Transverse colon (tissue), 4 donors: ENCODE measurements around the gene CTTN. TPM values are rescaled to one million over a fixed set of nuclear protein-coding genes. Genes with fewer than 3 reads are reported as not detected.
A peak's percentile ranks its signal among the peaks of the same experiment; 100 is the strongest.

Experiments
- DNase-seq: peaks from one replicate; pipeline ENCODE4 v3.0.0-alpha.2; 2019
- H3K27ac ChIP-seq, 4 donors: fragments of 200-600 bp; sonication (generic); 2 replicates each; pipeline ENCODE4 v1.5.1; 2016 to 2018; ENCODE audit warnings: inconsistent platforms in 4 of 4
- H3K27me3 ChIP-seq: fragments of 200-600 bp; sonication (generic); 2 replicates; pipeline ENCODE4 v1.5.1; 2017; ENCODE audit warnings: inconsistent platforms
- H3K36me3 ChIP-seq, 4 donors: fragments of 200-600 bp; sonication (generic); 2 replicates each; pipeline ENCODE4 v1.5.1; 2017 to 2019; ENCODE audit warnings: inconsistent platforms in 4 of 4
- H3K4me1 ChIP-seq, 4 donors: fragments of 200-600 bp; sonication (generic); 2 replicates each; pipeline ENCODE4 v1.5.1; 2017 to 2020; ENCODE audit warnings: inconsistent platforms in 4 of 4
- H3K4me3 ChIP-seq, 4 donors: fragments of 200-600 bp; sonication (generic); 1 replicate in 1 of 4; 2 replicates in 3 of 4; pipeline versions ENCODE4 v1.5.1 to v1.6.1; 2017 to 2019; ENCODE audit warnings: inconsistent platforms in 4 of 4
- H3K9me3 ChIP-seq, 2 donors: fragments of 200-600 bp; sonication (generic); 2 replicates each; pipeline ENCODE4 v1.5.1; 2017 to 2019; ENCODE audit warnings: inconsistent platforms in 2 of 2
- EP300 ChIP-seq: sonication (generic); formaldehyde crosslinking; IDR thresholded peaks from one replicate; pipeline ENCODE4 v1.6.1; 2017; ENCODE audit warnings: antibody characterized with exemption, low read depth
- POLR2A ChIP-seq: fragments of 450-650 bp; IDR thresholded peaks from one replicate; pipeline ENCODE4 v1.6.1; 2016; ENCODE audit warnings: antibody characterized with exemption, mild to moderate bottlenecking, moderate library complexity
- POLR2AphosphoS5 ChIP-seq, 3 donors: sonication (generic); formaldehyde crosslinking; IDR thresholded peaks; one replicate each; pipeline ENCODE4 v1.6.1; 2016; ENCODE audit warnings: antibody characterized with exemption in 3 of 3
- WGBS, 2 donors: methylation state at CpG; one replicate each; pipeline ENCODE4 v1.1.5; 2018; ENCODE audit warnings: low coverage in 1 of 2; 5-methylcytosine and 5-hydroxymethylcytosine counted together
- in situ Hi-C, 4 donors: fragments of 200-750 bp; cut with MboI; loops; one replicate each; pipeline versions ENCODE4 v1.15.0 to v1.15.1; 2017; ENCODE audit warnings: low sequenced_read_pairs in 3 of 4, low pct_ligation_motif_present in 1 of 4, low pct_unique_long_range_greater_than_20kb in 1 of 4
- intact Hi-C: fragments of 100-400 bp; cut with DNase I; formaldehyde crosslinking; loops from one replicate; pipeline ENCODE4 v1.15.1; 2023; ENCODE audit warnings: low total_unique reads
- total RNA-seq, 4 donors: library from RNA; depleted of rRNA; stranded (reverse); fragments of >200 nt; gene quantifications; one replicate each; pipeline ENCODE4 v1.1.0, GENCODE V29; 2016
- TF ChIP-seq, protein P1 (sequence below), 5 experiments: fragments of 200-600 bp in 3 of 5; fragments of 450-650 bp in 2 of 5; sonication (generic) in 3 of 5; IDR thresholded peaks; 1 replicate in 2 of 5; 2 replicates in 3 of 5; pipeline ENCODE4 v1.5.1; 2016 to 2017; ENCODE audit warnings: antibody characterized with exemption in 5 of 5, inconsistent platforms in 3 of 5, mild to moderate bottlenecking in 2 of 5, moderate library complexity in 1 of 5

CTTN gene
- total RNA-seq, 4 donors from 2014 or later, result 203 to 449 (median 365) TPM

- Histone ChIP-seq H3K4me3 (no peak overlapping the region), H3K27me3 (no peaks in the 10 kb centered on the region), H3K36me3 (peaks cover 0 to 10% (median 3%) of the 10 kb centered on the region in 4 donors), H3K4me1 (no peaks in the 10 kb centered on the region), H3K9me3 (no peaks in the 10 kb centered on the region), H3K27ac (no peak overlapping the region)
- intact Hi-C loops (no loop called here), in situ Hi-C loops (no loop called here)
- DNase-seq, result no peak
- TF ChIP-seq POLR2AphosphoS5 (IDR thresholded peaks at IDR 0.05) (no peak), POLR2A (no peak), EP300 (no peak)
- TF ChIP-seq, protein P1, sequence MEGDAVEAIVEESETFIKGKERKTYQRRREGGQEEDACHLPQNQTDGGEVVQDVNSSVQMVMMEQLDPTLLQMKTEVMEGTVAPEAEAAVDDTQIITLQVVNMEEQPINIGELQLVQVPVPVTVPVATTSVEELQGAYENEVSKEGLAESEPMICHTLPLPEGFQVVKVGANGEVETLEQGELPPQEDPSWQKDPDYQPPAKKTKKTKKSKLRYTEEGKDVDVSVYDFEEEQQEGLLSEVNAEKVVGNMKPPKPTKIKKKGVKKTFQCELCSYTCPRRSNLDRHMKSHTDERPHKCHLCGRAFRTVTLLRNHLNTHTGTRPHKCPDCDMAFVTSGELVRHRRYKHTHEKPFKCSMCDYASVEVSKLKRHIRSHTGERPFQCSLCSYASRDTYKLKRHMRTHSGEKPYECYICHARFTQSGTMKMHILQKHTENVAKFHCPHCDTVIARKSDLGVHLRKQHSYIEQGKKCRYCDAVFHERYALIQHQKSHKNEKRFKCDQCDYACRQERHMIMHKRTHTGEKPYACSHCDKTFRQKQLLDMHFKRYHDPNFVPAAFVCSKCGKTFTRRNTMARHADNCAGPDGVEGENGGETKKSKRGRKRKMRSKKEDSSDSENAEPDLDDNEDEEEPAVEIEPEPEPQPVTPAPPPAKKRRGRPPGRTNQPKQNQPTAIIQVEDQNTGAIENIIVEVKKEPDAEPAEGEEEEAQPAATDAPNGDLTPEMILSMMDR (IDR thresholded peaks at IDR 0.05), result peak in 1 of 5 experiments; percentile 13
- WGBS, 2 donors, result 30 to 65% methylated on average over 4 to 6 of the region's 6 CpGs
Measured at GRCh38 chr11:70440206-70440605, 41.9 kb downstream of the CTTN start.

DNA sequence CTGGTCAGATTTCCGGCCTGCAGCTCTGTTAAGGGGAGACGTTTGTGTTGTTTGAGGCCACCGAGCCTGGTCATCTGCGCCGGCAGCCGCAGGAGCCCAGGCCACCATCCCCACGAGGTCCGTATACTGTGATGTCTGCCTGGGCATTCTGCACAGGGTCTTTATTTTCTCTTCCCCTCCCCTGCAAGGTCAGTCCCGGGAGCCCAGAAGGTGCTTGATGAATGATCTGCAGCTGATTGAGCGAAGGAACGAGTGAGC lies 45.4 kb downstream of the CTTN start:
- Histone ChIP-seq H3K4me1 (no peaks in the 10 kb centered on the region), H3K4me3 (no peak overlapping the region), H3K27me3 (no peaks in the 10 kb centered on the region), H3K27ac (no peak overlapping the region), H3K36me3 (no peaks in the 10 kb centered on the region), H3K9me3 (peaks cover 0 to 2% of the 10 kb centered on the region in 2 donors)
- intact Hi-C loops (no loop called here), in situ Hi-C loops (no loop called here)
- TF ChIP-seq POLR2AphosphoS5 (IDR thresholded peaks at IDR 0.05) (no peak), EP300 (no peak), POLR2A (no peak)
- TF ChIP-seq, protein P1 (IDR thresholded peaks at IDR 0.05), result no peak
- DNase-seq, result no peak
- 0 to 77% methylated on average over 1 to 11 of the region's 11 CpGs for WGBS, 2 donors

- intact Hi-C loops (no loop called here), in situ Hi-C loops (no loop called here)
- TF ChIP-seq EP300 (no peak), POLR2AphosphoS5 (IDR thresholded peaks at IDR 0.05) (no peak), POLR2A (no peak)
- TF ChIP-seq, protein P1 (IDR thresholded peaks at IDR 0.05), result no peak
- Histone ChIP-seq H3K27me3 (no peaks in the 10 kb centered on the region), H3K4me3 (no peak overlapping the region), H3K4me1 (no peaks in the 10 kb centered on the region), H3K9me3 (peaks cover 11 to 12% of the 10 kb centered on the region in 2 donors), H3K36me3 (no peaks in the 10 kb centered on the region), H3K27ac (no peak overlapping the region)
- DNase-seq, result no peak
- 57 to 89% methylated on average over 3 to 11 of the region's 11 CpGs for WGBS, 2 donors
Measured at GRCh38 chr11:70445091-70445490, 46.8 kb downstream of the CTTN start.

DNA sequence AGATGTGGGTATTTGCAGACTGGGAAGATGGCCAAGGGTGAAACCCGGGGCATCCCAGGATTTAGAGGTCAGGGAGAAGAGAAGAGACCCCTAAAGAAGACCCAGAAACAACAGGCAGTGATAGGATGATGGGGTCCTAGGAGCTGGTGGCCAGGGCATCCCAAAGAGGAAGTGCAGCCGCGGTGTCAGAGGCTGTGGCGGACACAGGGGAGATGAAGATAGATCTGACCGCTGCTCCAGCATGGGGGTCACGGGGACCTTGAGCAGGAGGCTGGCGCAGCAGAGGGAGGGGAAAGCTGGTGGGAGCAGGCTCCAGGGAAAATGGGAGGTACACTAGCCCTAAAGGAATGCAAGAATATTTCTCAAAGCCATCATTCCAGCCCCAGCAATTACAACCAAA lies 47.3 kb downstream of the CTTN start:
- DNase-seq, result no peak
- in situ Hi-C loops, result no loop called here
- TF ChIP-seq EP300 (no peak), POLR2AphosphoS5 (IDR thresholded peaks at IDR 0.05) (no peak), POLR2A (no peak)
- TF ChIP-seq, protein P1 (IDR thresholded peaks at IDR 0.05), result no peak
- H3K27me3 ChIP-seq, result no peaks in the 10 kb centered on the region
- H3K27ac ChIP-seq, result no peak overlapping the region
- H3K4me3 ChIP-seq, result no peak overlapping the region
- WGBS, 2 donors, result 76 to 79% methylated on average over 6 to 7 of the region's 7 CpGs
- H3K4me1 ChIP-seq, result no peaks in the 10 kb centered on the region
- intact Hi-C loops, result no loop called here
- H3K36me3 ChIP-seq, result no peaks in the 10 kb centered on the region
- H3K9me3 ChIP-seq, result peaks cover 11 to 12% of the 10 kb centered on the region in 2 donors
